Ascending aorta (tissue), 2 donors: Measurements from ENCODE around the gene KIAA0319L. TPM values are rescaled to one million over a fixed set of nuclear protein-coding genes. Genes with fewer than 3 reads are reported as not detected.

ENCODE experiments used
- DNase-seq, 2 donors: peaks; one replicate each; pipeline ENCODE4 v3.0.0-alpha.2; 2019; ENCODE audit warnings: low spot score in 2 of 2
- H3K27ac ChIP-seq, 2 donors: fragments of 200-600 bp; sonication (generic); one replicate each; pipeline ENCODE4 v1.5.1; 2016 to 2017; ENCODE audit warnings: mild to moderate bottlenecking in 1 of 2
- H3K27me3 ChIP-seq: fragments of 200-600 bp; sonication (generic); one replicate; pipeline ENCODE4 v1.5.1; 2017
- H3K36me3 ChIP-seq, 2 donors: fragments of 200-600 bp; sonication (generic); one replicate each; pipeline ENCODE4 v1.5.1; 2016
- H3K4me1 ChIP-seq, 2 donors: fragments of 200-600 bp; sonication (generic); one replicate each; pipeline ENCODE4 v1.5.1; 2016 to 2017; ENCODE audit warnings: mild to moderate bottlenecking in 1 of 2
- H3K4me3 ChIP-seq, 2 donors: fragments of 200-600 bp; sonication (generic); one replicate each; pipeline ENCODE4 v1.5.1; 2016 to 2017; ENCODE audit warnings: mild to moderate bottlenecking in 1 of 2
- H3K9me3 ChIP-seq, 2 donors: fragments of 200-600 bp; sonication (generic); one replicate each; pipeline ENCODE4 v1.5.1; 2016
- CTCF ChIP-seq, 3 experiments: fragments of 200-600 bp in 2 of 3; fragments of 450-650 bp in 1 of 3; sonication (generic) in 2 of 3; IDR thresholded peaks; one replicate each; pipeline ENCODE4 v1.5.1; 2016 to 2019; ENCODE audit warnings: antibody characterized with exemption in 3 of 3, mild to moderate bottlenecking in 1 of 3, moderate library complexity in 1 of 3
- intact Hi-C: fragments of 100-400 bp; cut with DNase I; formaldehyde crosslinking; loops from one replicate; pipeline ENCODE4 v1.15.1; 2023
- total RNA-seq: library from RNA; depleted of rRNA; stranded (reverse); fragments of >200 nt; gene quantifications from one replicate; pipeline ENCODE4 v1.1.0, GENCODE V29; 2016

KIAA0319L gene
- total RNA-seq, 1 donor from 2014 or later = 44.9 TPM

GRCh38 chr1:35509558-35509957 lies 47.6 kb downstream of the KIAA0319L start:
- Histone ChIP-seq H3K27ac (no peak overlapping the region), H3K4me1 (peaks cover 4 to 7% of the 10 kb centered on the region in 2 donors), H3K27me3 (no peaks in the 10 kb centered on the region), H3K36me3 (no peaks in the 10 kb centered on the region), H3K9me3 (no peaks in the 10 kb centered on the region), H3K4me3 (no peak overlapping the region)
- no peak for TF ChIP-seq CTCF (IDR thresholded peaks at IDR 0.05)
- DNase-seq = no peak
- intact Hi-C loops = no loop called here

- no peak for TF ChIP-seq CTCF (IDR thresholded peaks at IDR 0.05)
- Histone ChIP-seq H3K4me1 (peaks cover 4 to 7% of the 10 kb centered on the region in 2 donors), H3K36me3 (no peaks in the 10 kb centered on the region), H3K9me3 (no peaks in the 10 kb centered on the region), H3K27me3 (no peaks in the 10 kb centered on the region), H3K4me3 (no peak overlapping the region), H3K27ac (no peak overlapping the region)
- no peak for DNase-seq
- intact Hi-C loops = no loop called here
These were observed 49.3 kb downstream of the KIAA0319L start for GRCh38 chr1:35507947-35508346.

GRCh38 chr1:35506960-35507912 lies 50.0 kb downstream of the KIAA0319L start:
- Histone ChIP-seq H3K4me3 (no peak overlapping the region), H3K27ac (no peak overlapping the region), H3K4me1 (peaks cover 4 to 7% of the 10 kb centered on the region in 2 donors), H3K9me3 (no peaks in the 10 kb centered on the region), H3K27me3 (no peaks in the 10 kb centered on the region), H3K36me3 (no peaks in the 10 kb centered on the region)
- intact Hi-C loops = no loop called here
- TF ChIP-seq CTCF (IDR thresholded peaks at IDR 0.05) = no peak
- no peak for DNase-seq

- DNase-seq = no peak
- Histone ChIP-seq H3K9me3 (no peaks in the 10 kb centered on the region), H3K4me1 (peaks cover 4 to 7% of the 10 kb centered on the region in 2 donors), H3K27ac (no peak overlapping the region), H3K4me3 (no peak overlapping the region), H3K27me3 (no peaks in the 10 kb centered on the region), H3K36me3 (no peaks in the 10 kb centered on the region)
- no peak for TF ChIP-seq CTCF (IDR thresholded peaks at IDR 0.05)
- intact Hi-C loops = no loop called here
These were observed 51.0 kb downstream of the KIAA0319L start for GRCh38 chr1:35505911-35506798.

GRCh38 chr1:35502242-35502641 lies 55.0 kb downstream of the KIAA0319L start:
- H3K4me3 ChIP-seq = no peak overlapping the region
- no peaks in the 10 kb centered on the region for H3K36me3 ChIP-seq
- peaks cover 4 to 7% of the 10 kb centered on the region in 2 donors for H3K4me1 ChIP-seq
- TF ChIP-seq CTCF (IDR thresholded peaks at IDR 0.05) = no peak
- no peak overlapping the region for H3K27ac ChIP-seq
- no peak for DNase-seq
- H3K9me3 ChIP-seq = no peaks in the 10 kb centered on the region
- no peaks in the 10 kb centered on the region for H3K27me3 ChIP-seq
- intact Hi-C loops = no loop called here
